Colonic mucosa (tissue), 4 donors: ENCODE measurements around the gene ACOXL. TPM values are rescaled to one million over a fixed set of nuclear protein-coding genes. Genes with fewer than 3 reads are reported as not detected.

Experiments
- DNase-seq: peaks from one replicate; pipeline ENCODE4 v3.0.0-alpha.2; 2020
- H3K27ac ChIP-seq: fragments of 200-600 bp; one replicate; pipeline ENCODE4 v1.8.0; 2021
- H3K27me3 ChIP-seq: fragments of 200-600 bp; one replicate; pipeline ENCODE4 v1.8.0; 2021
- H3K36me3 ChIP-seq: fragments of 200-600 bp; one replicate; pipeline ENCODE4 v1.8.0; 2021
- H3K4me1 ChIP-seq: fragments of 200-600 bp; one replicate; pipeline ENCODE4 v1.8.0; 2021; ENCODE audit warnings: mild to moderate bottlenecking
- H3K4me3 ChIP-seq: fragments of 200-600 bp; one replicate; pipeline ENCODE4 v1.8.0; 2021
- H3K9ac ChIP-seq, 2 donors: one replicate each; pipeline ENCODE4 v1.7.0; 2013; ENCODE audit warnings: control low read depth in 2 of 2, low read depth in 2 of 2, low read length in 2 of 2
- H3K9me3 ChIP-seq: fragments of 200-600 bp; one replicate; pipeline ENCODE4 v1.8.0; 2021
- intact Hi-C: fragments of 100-400 bp; cut with DNase I; formaldehyde crosslinking; loops from one replicate; pipeline ENCODE4 v1.14.1; 2022
- total RNA-seq, 2 donors: library from RNA; stranded (reverse); fragmentation: NEBNext Ultra II Directional in 1 of 2; extraction: Animal tissue kit (Norgen Biotek cat#: 25700) in 1 of 2; gene quantifications; one replicate each; pipeline ENCODE4 v1.2.1, GENCODE V29; 2021
- TF ChIP-seq, protein P1 (sequence below): fragments of 200-600 bp; IDR thresholded peaks from one replicate; pipeline ENCODE4 v1.8.0; 2022; ENCODE audit warnings: antibody characterized with exemption, mild to moderate bottlenecking
- donor health status: healthy.
- donor health status: DM: no; HTN: no; CAD: no.
- donor health status: DM: no; HTN: no; CAD: no.

Gene ACOXL
- total RNA-seq, 2 donors from 2014 or later = 0.32 to 0.82 TPM

DNA sequence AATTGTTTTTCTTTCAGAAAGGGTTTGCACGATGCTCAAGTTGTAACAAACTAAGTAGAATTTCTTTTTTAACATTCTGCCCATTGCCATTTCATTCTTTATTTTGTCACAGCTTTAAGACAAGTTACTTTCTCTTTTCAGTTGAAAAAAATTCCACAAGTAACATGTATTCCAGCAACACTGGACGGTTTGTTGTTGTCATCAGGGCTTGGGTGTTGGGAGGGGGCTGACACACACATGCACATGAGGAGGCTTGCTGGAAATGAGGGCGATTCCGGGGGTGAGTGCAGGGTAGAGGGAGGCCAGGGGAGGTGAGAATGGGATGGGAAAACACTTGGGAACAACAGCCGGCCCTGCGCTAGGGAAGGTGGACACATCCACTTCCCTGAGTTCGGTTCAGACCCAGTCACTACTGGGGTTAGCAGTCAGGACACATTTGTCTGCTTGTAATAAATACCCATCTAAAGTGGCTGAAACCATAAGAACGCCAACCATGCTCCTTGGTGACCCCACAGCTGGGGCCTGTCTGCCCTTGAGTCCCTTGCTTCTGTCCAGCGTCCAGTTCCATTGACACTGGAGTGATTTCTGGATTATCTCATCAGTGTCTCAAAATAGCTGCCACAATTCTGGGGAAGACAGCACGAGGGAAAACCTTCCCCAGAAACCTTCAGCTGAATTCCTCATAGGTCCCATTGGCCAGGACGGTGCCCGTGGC is 246.5 kb downstream of the ACOXL start:
- TF ChIP-seq, protein P1, sequence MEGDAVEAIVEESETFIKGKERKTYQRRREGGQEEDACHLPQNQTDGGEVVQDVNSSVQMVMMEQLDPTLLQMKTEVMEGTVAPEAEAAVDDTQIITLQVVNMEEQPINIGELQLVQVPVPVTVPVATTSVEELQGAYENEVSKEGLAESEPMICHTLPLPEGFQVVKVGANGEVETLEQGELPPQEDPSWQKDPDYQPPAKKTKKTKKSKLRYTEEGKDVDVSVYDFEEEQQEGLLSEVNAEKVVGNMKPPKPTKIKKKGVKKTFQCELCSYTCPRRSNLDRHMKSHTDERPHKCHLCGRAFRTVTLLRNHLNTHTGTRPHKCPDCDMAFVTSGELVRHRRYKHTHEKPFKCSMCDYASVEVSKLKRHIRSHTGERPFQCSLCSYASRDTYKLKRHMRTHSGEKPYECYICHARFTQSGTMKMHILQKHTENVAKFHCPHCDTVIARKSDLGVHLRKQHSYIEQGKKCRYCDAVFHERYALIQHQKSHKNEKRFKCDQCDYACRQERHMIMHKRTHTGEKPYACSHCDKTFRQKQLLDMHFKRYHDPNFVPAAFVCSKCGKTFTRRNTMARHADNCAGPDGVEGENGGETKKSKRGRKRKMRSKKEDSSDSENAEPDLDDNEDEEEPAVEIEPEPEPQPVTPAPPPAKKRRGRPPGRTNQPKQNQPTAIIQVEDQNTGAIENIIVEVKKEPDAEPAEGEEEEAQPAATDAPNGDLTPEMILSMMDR = no peak
- DNase-seq = no peak
- H3K9ac ChIP-seq = no peak overlapping the region
- H3K9me3 ChIP-seq = no peaks in the 10 kb centered on the region
- no peak overlapping the region for H3K27ac ChIP-seq
- intact Hi-C loops = no loop called here
- no peaks in the 10 kb centered on the region for H3K36me3 ChIP-seq
- no peaks in the 10 kb centered on the region for H3K27me3 ChIP-seq
- H3K4me1 ChIP-seq = no peaks in the 10 kb centered on the region
- no peak overlapping the region for H3K4me3 ChIP-seq

DNA sequence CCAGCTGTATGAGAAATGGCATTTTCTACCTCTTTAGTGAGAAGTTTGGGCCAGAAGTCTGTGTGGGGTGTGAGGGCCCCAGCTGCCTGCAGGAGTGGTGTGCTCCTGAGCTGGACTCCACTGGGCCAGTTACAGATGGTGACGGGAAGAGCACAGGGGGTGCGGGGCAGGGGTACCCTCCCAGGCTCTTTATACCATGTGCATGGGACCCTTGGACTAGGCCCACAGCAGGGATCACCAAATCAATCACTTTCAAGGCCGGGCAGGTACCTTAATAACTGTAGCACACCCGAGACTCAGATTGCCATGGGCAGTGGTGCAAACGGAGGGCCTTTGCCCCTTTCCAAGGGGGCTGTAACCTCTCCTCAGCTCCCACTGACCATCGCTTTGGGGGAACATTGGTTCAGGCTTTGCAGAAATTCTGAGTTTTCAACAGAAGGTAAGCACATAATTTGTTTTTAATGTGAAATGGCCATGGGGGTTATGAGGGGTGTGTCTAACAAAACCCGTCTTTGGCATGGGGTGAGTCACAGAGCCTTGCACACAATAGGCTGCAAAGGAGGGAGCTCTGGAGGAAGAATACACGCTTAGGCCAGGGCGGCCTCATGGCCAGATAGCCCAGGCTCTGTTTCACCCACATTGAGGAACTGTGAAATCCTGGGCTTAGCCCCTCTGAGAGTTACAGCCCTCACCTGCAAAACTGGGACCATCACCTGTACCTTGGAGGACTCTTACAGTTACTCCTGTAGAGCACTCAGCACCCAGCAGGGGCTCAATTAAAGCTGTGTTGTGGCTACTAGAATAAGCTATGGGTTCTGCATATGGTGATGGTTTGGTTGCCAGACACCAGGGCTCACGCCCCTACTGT is 247.3 kb downstream of the ACOXL start:
- H3K9ac ChIP-seq = no peak overlapping the region
- intact Hi-C loops = no loop called here
- TF ChIP-seq, protein P1 = no peak
- DNase-seq = no peak
- no peaks in the 10 kb centered on the region for H3K4me1 ChIP-seq
- H3K36me3 ChIP-seq = no peaks in the 10 kb centered on the region
- no peaks in the 10 kb centered on the region for H3K9me3 ChIP-seq
- no peak overlapping the region for H3K4me3 ChIP-seq
- no peak overlapping the region for H3K27ac ChIP-seq
- no peaks in the 10 kb centered on the region for H3K27me3 ChIP-seq

DNA sequence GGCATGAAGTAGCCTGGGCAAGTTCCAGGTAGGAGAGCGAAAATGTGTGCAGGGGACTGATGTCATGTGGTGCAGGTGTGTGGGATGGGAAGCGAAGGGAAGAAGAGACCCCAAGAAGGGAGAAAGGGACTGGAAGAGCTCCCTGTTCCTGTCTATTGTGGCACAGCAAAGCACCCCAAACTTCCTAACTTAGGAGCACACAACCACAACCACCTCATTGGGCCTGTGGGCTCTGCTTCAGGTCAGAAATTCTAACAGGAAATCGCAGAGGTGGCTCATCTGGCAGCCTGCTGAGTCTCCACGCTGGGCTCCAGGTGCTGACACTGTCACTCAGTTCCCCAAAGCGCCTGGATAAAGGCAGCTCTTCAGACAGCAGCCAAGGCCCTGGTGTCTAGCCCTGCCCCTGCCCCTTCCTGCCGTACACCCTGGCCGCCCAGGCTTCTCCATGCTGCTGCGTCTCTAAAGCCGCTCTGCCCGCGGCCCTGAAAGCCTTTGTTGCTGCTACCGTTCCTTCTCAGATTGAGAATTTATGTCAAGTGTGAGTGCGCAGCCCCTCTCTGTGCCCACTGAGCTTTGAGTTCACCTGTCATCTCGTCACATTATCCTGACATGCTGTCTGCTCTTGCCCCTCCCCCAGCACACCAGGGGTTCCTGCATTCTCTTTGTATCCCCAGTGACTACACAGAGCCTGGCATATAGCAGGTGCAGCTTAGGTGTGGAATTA is 248.1 kb downstream of the ACOXL start:
- Histone ChIP-seq H3K4me1 (no peaks in the 10 kb centered on the region), H3K27me3 (no peaks in the 10 kb centered on the region), H3K4me3 (no peak overlapping the region), H3K27ac (no peak overlapping the region), H3K9me3 (no peaks in the 10 kb centered on the region), H3K36me3 (no peaks in the 10 kb centered on the region), H3K9ac (no peak overlapping the region)
- TF ChIP-seq, protein P1 = no peak
- DNase-seq = no peak
- intact Hi-C loops = no loop called here

DNA sequence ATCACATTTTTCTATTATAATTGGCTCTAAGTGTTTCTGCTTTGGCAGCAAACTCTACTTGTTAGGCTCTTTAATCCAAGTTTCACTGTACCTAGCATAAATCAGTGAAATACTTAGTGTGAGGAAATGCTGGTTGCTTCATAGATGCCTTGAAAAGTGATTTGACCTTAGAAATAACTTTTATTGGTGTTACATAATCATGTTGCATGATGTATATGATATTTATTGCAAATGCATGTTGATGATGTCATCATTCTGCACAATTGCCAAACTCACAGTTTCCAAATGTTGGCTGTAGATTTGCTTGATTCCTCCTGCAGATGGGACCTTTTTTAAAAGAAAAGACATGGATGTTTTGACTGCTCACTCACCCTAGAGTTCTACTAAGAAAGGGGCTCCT is 250.8 kb downstream of the ACOXL start:
- Histone ChIP-seq H3K9ac (no peak overlapping the region), H3K9me3 (no peaks in the 10 kb centered on the region), H3K4me3 (no peak overlapping the region), H3K27ac (no peak overlapping the region), H3K36me3 (no peaks in the 10 kb centered on the region), H3K4me1 (no peaks in the 10 kb centered on the region), H3K27me3 (no peaks in the 10 kb centered on the region)
- TF ChIP-seq, protein P1 = no peak
- intact Hi-C loops = no loop called here
- DNase-seq = no peak

DNA sequence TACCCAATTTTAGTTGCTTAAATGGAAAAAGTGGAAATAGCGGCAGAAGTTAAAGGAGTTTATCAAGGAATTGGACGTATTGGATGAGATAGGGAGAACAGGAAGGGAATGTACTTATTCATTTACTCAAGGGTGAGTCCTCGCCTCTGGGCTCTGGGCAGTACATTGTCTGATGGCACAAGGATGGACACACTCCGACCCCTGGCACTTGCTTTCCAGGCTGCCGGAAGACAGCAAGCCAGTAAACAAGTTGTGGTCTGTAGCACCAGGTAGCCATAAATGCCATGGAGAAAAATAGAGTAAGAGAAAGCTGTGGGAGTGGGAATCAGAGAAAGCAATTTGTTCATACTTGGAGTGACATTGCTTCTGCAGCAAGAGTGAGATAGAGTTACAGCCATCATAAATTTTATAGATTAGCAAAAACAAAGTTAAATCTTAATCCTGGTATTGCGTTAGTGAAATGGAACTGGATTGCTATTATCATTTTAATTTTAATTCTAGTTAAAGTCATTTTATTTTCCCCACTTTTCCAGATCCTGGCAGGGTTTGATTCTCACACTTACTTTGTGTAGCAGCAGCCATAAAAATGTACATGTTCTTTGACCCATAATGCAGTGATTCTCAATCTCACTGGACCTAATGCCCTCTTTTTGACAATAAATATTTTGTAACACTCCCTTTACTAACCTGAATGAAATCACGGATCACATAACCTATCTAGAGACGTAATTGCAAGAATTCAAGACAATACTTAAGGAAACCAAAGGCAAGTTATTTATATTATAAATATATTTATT is 252.5 kb downstream of the ACOXL start:
- Histone ChIP-seq H3K9me3 (no peaks in the 10 kb centered on the region), H3K9ac (no peak overlapping the region), H3K4me3 (no peak overlapping the region), H3K36me3 (no peaks in the 10 kb centered on the region), H3K27ac (no peak overlapping the region), H3K27me3 (no peaks in the 10 kb centered on the region), H3K4me1 (no peaks in the 10 kb centered on the region)
- no peak for DNase-seq
- TF ChIP-seq, protein P1 = no peak
- intact Hi-C loops = no loop called here
